WTC11 (cell line): ENCODE results near the gene NPTX1. TPM values are rescaled to one million over a fixed set of nuclear protein-coding genes. Genes with fewer than 3 reads are reported as not detected.
A peak's percentile ranks its signal among the peaks of the same experiment; 100 is the strongest.

Experiments
- ATAC-seq: fragments of 200-7000 bp; cut with Tn5 transposase; 2 replicates; pipeline ENCODE4 v1.10.0; 2021; ENCODE audit warnings: mild to moderate bottlenecking, moderate library complexity
- CTCF ChIA-PET: fragments of 300-600 bp; sonication (Branson Sonifier 250); formaldehyde crosslinking; loops from one replicate; lab custom pipeline; 2021; ENCODE audit warnings: antibody characterized with exemption; lab: Charles Lee
- POLR2A ChIA-PET: fragments of 350-600 bp; sonication (Branson Sonifier 250); formaldehyde crosslinking; loops from one replicate; lab custom pipeline; 2021; ENCODE audit warnings: antibody characterized with exemption; lab: Charles Lee
- DNase-seq: peaks from one replicate; pipeline ENCODE4 v3.0.0; 2021; ENCODE audit warnings: low spot score
- H3K27ac Mint-ChIP-seq: 2 replicates; pipeline ENCODE4 v1.8.0; 2021; ENCODE audit warnings: mixed read lengths
- H3K27me3 Mint-ChIP-seq: 2 replicates; pipeline ENCODE4 v1.8.0; 2021; ENCODE audit warnings: low read depth, mild to moderate bottlenecking, moderate library complexity, mixed read lengths
- H3K36me3 Mint-ChIP-seq: 2 replicates; pipeline ENCODE4 v1.8.0; 2021; ENCODE audit warnings: mixed read lengths
- H3K4me1 Mint-ChIP-seq: 2 replicates; pipeline ENCODE4 v1.8.0; 2022; ENCODE audit warnings: mixed read lengths
- H3K4me3 Mint-ChIP-seq: 2 replicates; pipeline ENCODE4 v1.8.0; 2021; ENCODE audit warnings: mild to moderate bottlenecking, moderate library complexity, mixed read lengths
- H3K9me3 Mint-ChIP-seq: 2 replicates; pipeline ENCODE4 v1.8.0; 2021; ENCODE audit warnings: mixed read lengths
- E2F4 ChIP-seq: sonication (generic); formaldehyde crosslinking; IDR thresholded peaks from 2 replicates; pipeline ENCODE4 v1.8.1; 2022; ENCODE audit warnings: low read depth, mild to moderate bottlenecking, moderate library complexity, missing genetic modification reagents, borderline replicate concordance
- ELF4 ChIP-seq: sonication (generic); formaldehyde crosslinking; IDR thresholded peaks from 2 replicates; pipeline ENCODE4 v1.8.1; 2022; ENCODE audit warnings: low read depth, mild to moderate bottlenecking, moderate library complexity, missing genetic modification reagents
- ESRRA ChIP-seq: sonication (generic); formaldehyde crosslinking; IDR thresholded peaks from 2 replicates; pipeline ENCODE4 v1.8.1; 2022; ENCODE audit warnings: mild to moderate bottlenecking, missing genetic modification reagents, borderline replicate concordance
- GRHL2 ChIP-seq: fragments of 250-450 bp; sonication (Bioruptor Pico); IDR thresholded peaks from 2 replicates; pipeline ENCODE4 v1.8.0; 2022; ENCODE audit warnings: mild to moderate bottlenecking, moderate library complexity; ENCODE audit not compliant: insufficient replicate concordance, severe bottlenecking
- GTF2I ChIP-seq: fragments of 250-450 bp; sonication (Bioruptor Pico); conservative IDR thresholded peaks from 2 replicates; pipeline ENCODE4 v1.4.0; 2021; ENCODE audit warnings: mild to moderate bottlenecking
- KAT7 ChIP-seq: sonication (generic); formaldehyde crosslinking; IDR thresholded peaks from 2 replicates; pipeline ENCODE4 v1.8.1; 2023; ENCODE audit warnings: missing genetic modification reagents, mild to moderate bottlenecking, borderline replicate concordance
- NFE2L1 ChIP-seq: sonication (generic); formaldehyde crosslinking; IDR thresholded peaks from 2 replicates; pipeline ENCODE4 v1.8.1; 2023; ENCODE audit warnings: missing genetic modification reagents
- NR1H2 ChIP-seq: sonication (generic); formaldehyde crosslinking; IDR thresholded peaks from 2 replicates; pipeline ENCODE4 v1.9.0; 2021; ENCODE audit warnings: mild to moderate bottlenecking, moderate library complexity, missing genetic modification reagents
- NR3C1 ChIP-seq: sonication (generic); formaldehyde crosslinking; conservative IDR thresholded peaks from 2 replicates; pipeline ENCODE4 v1.8.1; 2023; ENCODE audit warnings: low read depth, mild to moderate bottlenecking, missing genetic modification reagents
- TEAD1 ChIP-seq: sonication (generic); formaldehyde crosslinking; IDR thresholded peaks from 2 replicates; pipeline ENCODE4 v1.8.0; 2022; ENCODE audit warnings: mild to moderate bottlenecking, missing genetic modification reagents
- USF2 ChIP-seq: sonication (generic); formaldehyde crosslinking; IDR thresholded peaks from 2 replicates; pipeline ENCODE4 v1.8.1; 2023; ENCODE audit warnings: mild to moderate bottlenecking, missing genetic modification reagents, moderate library complexity
- ZNF281 ChIP-seq: sonication (generic); formaldehyde crosslinking; IDR thresholded peaks from 2 replicates; pipeline ENCODE4 v1.8.0; 2023; ENCODE audit warnings: mild to moderate bottlenecking, missing genetic modification reagents
- total RNA-seq: library from RNA; stranded (reverse); gene quantifications from 3 replicates; pipeline ENCODE4 v1.2.3, GENCODE V29; 2021
- TF ChIP-seq, protein P1 (sequence below): sonication (generic); formaldehyde crosslinking; IDR thresholded peaks from 2 replicates; pipeline ENCODE4 v1.8.0; 2022; ENCODE audit warnings: mild to moderate bottlenecking, missing genetic modification reagents
- TF ChIP-seq, protein P2 (sequence below): sonication (generic); formaldehyde crosslinking; IDR thresholded peaks from 2 replicates; pipeline ENCODE4 v1.8.0; 2022; ENCODE audit warnings: mild to moderate bottlenecking, missing genetic modification reagents
- TF ChIP-seq, protein P3 (sequence below): sonication (generic); formaldehyde crosslinking; IDR thresholded peaks from 2 replicates; pipeline ENCODE4 v1.8.1; 2023; ENCODE audit warnings: mild to moderate bottlenecking, missing genetic modification reagents, moderate library complexity
- TF ChIP-seq, protein P4 (sequence below): sonication (generic); formaldehyde crosslinking; IDR thresholded peaks from 2 replicates; pipeline ENCODE4 v1.8.1; 2022; ENCODE audit warnings: mild to moderate bottlenecking, moderate library complexity, missing genetic modification reagents
- TF ChIP-seq, protein P5 (sequence below): sonication (generic); formaldehyde crosslinking; IDR thresholded peaks from 2 replicates; pipeline ENCODE4 v1.8.0; 2022; ENCODE audit warnings: missing genetic modification reagents

NPTX1 gene
- total RNA-seq, 1 experiment from 2014 or later, result 15.1 TPM

DNA sequence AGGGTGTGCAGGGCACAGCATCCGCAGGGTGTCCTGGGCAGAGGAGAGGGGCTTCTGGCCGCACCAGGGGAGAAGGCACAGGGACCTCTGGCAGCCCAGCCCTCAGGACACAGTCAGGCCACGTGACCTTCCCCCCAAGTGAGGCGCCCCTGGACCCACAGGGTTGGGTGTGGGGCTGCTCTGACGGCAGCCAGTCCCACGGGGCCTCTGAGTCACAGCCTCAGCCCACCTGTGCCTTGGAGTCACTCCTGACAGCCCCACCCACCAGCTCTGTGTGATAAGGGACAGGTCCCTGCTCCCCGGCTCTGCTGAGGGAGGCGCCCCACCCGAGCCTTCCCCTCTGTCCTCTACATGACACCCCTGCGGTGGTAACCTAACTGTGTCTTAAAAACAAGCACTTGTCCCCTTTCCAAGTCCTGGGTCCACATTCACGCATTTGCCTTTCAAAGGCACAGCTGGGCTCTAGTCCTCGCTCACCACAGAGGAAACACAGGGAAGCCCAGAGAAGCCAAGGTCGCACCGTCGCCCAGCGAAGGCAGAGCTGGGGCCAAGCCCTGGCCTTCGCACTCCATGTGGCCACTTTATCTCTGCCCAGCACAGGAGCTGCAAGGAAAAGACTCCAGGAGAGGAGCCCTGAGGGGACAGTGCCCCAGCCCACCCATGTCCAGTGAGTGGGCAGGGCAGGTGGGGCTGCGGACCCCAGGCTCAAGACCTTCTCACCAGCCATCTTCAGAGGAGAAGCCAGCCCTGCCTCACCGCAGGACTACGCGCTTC lies 5.1 kb upstream of the NPTX1 start:
- peak; percentile 42 for TF ChIP-seq USF2 (CRISPR knock-in tag)
- TF ChIP-seq, protein P1, sequence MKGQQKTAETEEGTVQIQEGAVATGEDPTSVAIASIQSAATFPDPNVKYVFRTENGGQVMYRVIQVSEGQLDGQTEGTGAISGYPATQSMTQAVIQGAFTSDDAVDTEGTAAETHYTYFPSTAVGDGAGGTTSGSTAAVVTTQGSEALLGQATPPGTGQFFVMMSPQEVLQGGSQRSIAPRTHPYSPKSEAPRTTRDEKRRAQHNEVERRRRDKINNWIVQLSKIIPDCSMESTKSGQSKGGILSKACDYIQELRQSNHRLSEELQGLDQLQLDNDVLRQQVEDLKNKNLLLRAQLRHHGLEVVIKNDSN (CRISPR knock-in tag), result no peak
- TF ChIP-seq NR1H2, result no peak
- Mint-ChIP-seq H3K9me3 (no peaks in the 10 kb centered on the region), H3K4me3 (no peak overlapping the region), H3K27ac (no peak overlapping the region), H3K36me3 (no peaks in the 10 kb centered on the region), H3K27me3 (peaks cover 57% of the 10 kb centered on the region), H3K4me1 (peaks cover 13% of the 10 kb centered on the region)
- DNase-seq, result no peak
- ChIA-PET POLR2A (no interaction called here), CTCF (no interaction called here)
- no peak for ATAC-seq

DNA sequence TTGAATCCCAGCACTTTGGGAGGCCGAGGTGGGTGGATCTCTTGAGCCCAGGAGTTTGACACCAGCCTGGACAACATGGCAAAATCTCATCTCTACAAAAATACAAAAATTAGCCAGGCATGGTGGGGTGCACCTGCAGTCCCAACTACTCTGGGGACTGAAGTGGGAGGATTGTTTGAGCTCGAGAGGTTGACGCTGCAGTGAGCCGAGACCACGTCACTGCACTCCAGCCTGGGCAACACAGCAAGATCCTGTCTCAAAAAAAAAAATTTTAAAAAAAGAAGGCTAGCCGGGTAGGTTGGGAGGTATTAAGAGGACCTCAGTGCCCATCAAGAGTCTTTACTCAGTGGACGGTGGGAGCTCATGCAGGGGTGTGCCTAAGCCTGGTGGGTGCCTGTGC lies 3.8 kb upstream of the NPTX1 start:
- Mint-ChIP-seq H3K27me3 (peaks cover 66% of the 10 kb centered on the region), H3K4me1 (peaks cover 13% of the 10 kb centered on the region), H3K36me3 (no peaks in the 10 kb centered on the region), H3K4me3 (no peak overlapping the region), H3K27ac (no peak overlapping the region)
- ATAC-seq, result no peak
- TF ChIP-seq, protein P2, sequence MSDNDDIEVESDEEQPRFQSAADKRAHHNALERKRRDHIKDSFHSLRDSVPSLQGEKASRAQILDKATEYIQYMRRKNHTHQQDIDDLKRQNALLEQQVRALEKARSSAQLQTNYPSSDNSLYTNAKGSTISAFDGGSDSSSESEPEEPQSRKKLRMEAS (CRISPR knock-in tag), result no peak
- no peak for TF ChIP-seq E2F4 (CRISPR knock-in tag)
- TF ChIP-seq, protein P3, sequence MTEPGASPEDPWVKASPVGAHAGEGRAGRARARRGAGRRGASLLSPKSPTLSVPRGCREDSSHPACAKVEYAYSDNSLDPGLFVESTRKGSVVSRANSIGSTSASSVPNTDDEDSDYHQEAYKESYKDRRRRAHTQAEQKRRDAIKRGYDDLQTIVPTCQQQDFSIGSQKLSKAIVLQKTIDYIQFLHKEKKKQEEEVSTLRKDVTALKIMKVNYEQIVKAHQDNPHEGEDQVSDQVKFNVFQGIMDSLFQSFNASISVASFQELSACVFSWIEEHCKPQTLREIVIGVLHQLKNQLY, result no peak
- no peak for TF ChIP-seq NR3C1 (CRISPR knock-in tag)
- no peak for TF ChIP-seq NFE2L1 (CRISPR knock-in tag)
- no peak for TF ChIP-seq GTF2I (CRISPR knock-in tag)
- no peak for TF ChIP-seq ESRRA
- TF ChIP-seq KAT7 (CRISPR knock-in tag), result no peak
- no peak for TF ChIP-seq ZNF281 (CRISPR knock-in tag)
- no peak for TF ChIP-seq TEAD1 (CRISPR knock-in tag)
- no peak for TF ChIP-seq GRHL2 (CRISPR knock-in tag)
- TF ChIP-seq ELF4 (CRISPR knock-in tag), result no peak
- TF ChIP-seq, protein P4, sequence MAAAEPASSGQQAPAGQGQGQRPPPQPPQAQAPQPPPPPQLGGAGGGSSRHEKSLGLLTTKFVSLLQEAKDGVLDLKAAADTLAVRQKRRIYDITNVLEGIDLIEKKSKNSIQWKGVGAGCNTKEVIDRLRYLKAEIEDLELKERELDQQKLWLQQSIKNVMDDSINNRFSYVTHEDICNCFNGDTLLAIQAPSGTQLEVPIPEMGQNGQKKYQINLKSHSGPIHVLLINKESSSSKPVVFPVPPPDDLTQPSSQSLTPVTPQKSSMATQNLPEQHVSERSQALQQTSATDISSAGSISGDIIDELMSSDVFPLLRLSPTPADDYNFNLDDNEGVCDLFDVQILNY, result no peak
- TF ChIP-seq, protein P5, sequence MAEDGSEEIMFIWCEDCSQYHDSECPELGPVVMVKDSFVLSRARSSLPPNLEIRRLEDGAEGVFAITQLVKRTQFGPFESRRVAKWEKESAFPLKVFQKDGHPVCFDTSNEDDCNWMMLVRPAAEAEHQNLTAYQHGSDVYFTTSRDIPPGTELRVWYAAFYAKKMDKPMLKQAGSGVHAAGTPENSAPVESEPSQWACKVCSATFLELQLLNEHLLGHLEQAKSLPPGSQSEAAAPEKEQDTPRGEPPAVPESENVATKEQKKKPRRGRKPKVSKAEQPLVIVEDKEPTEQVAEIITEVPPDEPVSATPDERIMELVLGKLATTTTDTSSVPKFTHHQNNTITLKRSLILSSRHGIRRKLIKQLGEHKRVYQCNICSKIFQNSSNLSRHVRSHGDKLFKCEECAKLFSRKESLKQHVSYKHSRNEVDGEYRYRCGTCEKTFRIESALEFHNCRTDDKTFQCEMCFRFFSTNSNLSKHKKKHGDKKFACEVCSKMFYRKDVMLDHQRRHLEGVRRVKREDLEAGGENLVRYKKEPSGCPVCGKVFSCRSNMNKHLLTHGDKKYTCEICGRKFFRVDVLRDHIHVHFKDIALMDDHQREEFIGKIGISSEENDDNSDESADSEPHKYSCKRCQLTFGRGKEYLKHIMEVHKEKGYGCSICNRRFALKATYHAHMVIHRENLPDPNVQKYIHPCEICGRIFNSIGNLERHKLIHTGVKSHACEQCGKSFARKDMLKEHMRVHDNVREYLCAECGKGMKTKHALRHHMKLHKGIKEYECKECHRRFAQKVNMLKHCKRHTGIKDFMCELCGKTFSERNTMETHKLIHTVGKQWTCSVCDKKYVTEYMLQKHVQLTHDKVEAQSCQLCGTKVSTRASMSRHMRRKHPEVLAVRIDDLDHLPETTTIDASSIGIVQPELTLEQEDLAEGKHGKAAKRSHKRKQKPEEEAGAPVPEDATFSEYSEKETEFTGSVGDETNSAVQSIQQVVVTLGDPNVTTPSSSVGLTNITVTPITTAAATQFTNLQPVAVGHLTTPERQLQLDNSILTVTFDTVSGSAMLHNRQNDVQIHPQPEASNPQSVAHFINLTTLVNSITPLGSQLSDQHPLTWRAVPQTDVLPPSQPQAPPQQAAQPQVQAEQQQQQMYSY, result no peak
- TF ChIP-seq, all 79 proteins: peak for 0
- DNase-seq, result no peak
- H3K9me3 Mint-ChIP-seq, result no peaks in the 10 kb centered on the region
- POLR2A ChIA-PET, result interaction anchor here (0.6 kb wide), 1 partner anchor 14 kb away, joined by 3 read pairs; no protein-coding TSS in a partner anchor
- CTCF ChIA-PET, result no interaction called here
